Activated CD8-positive, alpha-beta memory T cell treated with anti-CD3 and anti-CD28 coated beads, Interleukin-2, amount 50 U/mL, for 1 hour (primary cell): Measurements from ENCODE around the gene OMD.
"Not testable (repeated sequence)": the region's sequence is repeated elsewhere in the genome, so short reads cannot be mapped to it uniquely, and the experiment has no call there.

Source experiments
- DNase-seq: peaks from one replicate; pipeline ENCODE4 v3.0.0-alpha.2; 2020; ENCODE audit errors: extremely low read depth

The OMD gene

DNA sequence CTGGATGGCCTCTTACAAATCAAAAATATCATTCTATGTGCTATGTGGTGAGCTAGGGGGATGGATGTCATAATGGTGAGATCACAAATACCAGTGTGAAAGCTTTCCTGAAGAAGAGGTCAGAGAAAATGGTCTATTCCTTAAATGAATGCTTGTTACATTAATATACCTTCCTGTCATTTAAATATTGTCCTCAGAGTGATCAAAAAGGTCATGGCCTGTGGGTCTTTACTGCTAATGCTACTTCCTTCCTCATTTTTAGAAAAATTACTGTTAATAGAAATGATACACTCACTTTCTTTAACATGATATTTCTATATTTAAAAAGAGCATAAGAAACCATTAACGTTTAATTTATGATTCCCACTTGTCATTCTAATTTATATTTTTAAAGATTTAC lies 9.7 kb downstream of the OMD start:
- no peak for DNase-seq

GRCh38 chr9:92411157-92411556 lies 13.1 kb downstream of the OMD start:
- not testable (repeated sequence) for DNase-seq

DNA sequence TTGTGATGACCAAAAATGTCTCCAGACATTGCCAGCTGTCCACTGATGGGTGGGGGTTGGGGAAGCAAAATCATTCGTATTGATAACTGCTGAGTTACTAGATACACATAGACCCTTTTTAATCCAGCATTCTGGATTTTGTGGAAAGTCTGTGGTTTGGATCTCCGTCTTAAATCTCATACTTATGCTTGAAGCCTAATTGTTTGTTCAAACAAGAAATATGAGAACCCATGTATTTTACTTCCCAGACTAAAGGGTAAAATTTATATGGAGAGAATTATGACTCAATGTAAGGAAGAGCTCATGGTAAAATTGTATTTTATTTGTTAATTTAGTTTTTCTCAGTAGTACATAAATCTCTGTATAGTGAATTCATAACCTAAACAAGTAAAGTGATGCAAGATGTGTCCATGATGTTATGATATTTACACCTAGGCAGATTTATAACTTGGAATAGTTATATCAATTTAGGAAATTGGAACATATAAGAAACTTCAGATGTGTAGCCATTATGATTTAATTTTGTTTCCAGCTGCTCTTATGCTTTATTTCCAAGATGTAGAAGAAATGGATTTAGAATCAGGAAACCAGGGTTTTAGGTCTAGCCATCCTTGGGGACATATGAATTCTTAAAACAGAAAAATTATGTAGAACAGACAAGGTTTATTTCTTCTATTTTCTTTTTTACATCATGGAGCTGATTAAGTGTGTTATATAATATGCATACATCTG lies 15.4 kb downstream of the OMD start:
- DNase-seq, result no peak

GRCh38 chr9:92407818-92408217 lies 16.5 kb downstream of the OMD start:
- DNase-seq, result no peak

DNA sequence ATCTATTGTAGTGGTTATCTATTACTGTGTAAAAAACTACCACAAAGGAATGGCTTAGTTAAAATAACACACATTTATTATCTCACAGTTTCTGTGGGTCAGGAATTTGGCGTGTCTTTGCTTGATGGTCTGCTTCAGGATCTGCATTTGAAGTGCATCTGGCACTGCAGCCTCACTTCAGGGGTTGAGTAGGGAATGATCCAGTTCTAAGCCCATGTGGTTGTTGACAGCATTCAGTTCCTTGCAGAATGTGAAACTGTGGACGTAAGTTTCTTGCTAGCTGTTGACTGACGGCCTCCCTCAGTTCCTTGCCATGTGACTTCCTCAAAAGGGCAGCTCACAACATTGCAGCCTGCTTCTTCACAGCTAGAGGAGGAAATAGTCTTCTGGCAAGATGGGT lies 17.8 kb downstream of the OMD start:
- no peak for DNase-seq

DNA sequence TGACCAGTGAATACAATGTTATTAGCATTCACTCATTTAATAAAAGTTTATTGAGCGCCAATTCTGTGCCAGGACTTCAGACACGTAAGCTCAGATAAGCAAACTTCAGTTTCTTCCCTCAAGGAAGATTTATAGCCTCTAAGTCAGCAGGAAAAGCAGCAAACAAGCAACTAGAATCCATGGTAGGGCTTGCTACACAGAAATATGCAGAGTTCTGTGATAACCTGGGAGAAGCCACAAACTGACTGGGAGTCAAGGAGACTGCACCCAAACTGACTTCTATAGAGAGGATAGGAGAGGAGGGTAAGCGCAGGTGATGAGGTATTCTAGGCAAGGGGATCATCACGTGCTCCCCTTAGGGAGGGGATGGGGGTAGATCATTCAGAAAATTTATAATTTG lies 18.5 kb downstream of the OMD start:
- no peak for DNase-seq

DNA sequence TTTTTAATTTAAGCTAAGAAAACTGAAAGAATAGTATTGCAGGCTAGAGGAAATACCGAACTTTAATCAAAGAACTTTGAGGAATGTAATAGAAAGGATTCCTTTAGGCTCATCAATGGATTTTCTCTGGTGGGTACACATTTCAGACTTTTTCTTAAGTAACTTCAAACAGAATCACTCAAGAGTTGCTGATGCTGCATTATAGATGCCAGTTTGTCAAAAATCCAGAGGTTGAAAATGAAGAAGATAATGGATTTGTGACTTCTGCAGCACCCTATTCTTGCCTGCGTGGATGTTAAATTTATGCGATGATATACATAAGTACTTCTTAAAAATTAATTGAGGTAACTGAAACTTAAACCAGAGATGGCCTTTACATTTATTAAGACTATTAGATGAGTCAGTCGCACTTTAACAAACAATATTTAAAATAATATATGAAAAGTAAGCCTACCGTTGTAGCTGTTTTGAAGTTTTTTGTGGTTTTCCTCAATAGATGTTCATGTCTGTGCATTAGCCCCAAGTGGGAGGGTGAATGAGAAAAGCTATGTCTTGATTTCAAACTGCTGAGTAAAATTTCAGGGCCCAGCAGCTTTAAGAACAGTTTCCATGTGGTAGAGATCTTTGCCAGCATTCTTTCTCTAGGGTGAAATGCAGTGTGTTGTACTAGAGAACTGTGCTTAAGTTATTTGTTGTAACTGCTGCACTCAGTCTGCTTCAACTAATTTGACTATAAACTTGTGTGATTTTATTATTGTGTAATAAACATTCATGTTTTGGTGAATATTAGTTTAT lies 20.0 kb downstream of the OMD start, which contains the start of gene OGN:
TSS of gene OGN (minus strand) at position 537 of the 795 bp plus-strand sequence. CDS start 1,171 bp downstream, outside the sequence.
- DNase-seq, result no peak

- no peak for DNase-seq
Observed at GRCh38 chr9:92402826-92403745, 21.2 kb downstream of the OMD start.

GRCh38 chr9:92402360-92402759 lies 21.9 kb downstream of the OMD start:
- DNase-seq, result no peak

DNA sequence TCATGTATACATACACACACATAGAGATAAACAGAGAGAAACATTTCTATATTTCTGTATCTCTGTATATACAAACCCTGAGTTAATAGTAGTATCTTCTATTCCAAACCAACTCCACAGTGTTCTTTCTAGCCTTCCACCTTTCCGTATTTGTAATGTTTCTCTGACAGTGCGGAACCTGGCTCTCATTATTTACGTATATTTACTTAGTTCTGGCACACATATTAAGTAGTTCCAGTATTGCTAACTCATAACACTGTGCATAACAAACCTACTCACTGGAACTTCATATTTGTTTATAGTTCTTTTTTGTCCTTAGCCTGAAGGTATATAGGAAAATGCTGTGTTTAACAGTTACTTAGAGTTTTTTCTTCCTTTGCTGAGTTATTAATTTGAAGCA lies 26.4 kb downstream of the OMD start:
- no peak for DNase-seq

DNA sequence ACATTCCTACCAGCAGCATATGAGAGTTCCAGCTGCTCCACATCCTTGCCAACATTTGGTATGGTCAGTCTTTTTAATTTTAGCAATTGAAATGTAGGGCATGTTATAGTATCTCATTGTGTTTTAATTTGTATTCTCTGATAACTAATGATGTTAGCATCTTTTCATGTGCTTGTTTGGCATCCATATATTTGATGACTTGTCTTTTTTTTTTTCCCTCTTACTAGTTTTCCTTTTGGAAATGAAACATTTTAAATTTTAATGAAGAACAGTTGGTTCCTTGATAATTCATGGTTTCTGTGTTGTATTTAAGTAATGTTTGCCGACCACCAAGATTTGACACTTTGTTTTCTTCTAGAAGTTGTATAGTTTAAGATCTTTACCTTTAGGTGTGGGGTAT lies 28.7 kb downstream of the OMD start:
- DNase-seq, result no peak

- DNase-seq, result no peak
Observed at GRCh38 chr9:92393686-92394085, 30.6 kb downstream of the OMD start.

GRCh38 chr9:92392690-92393089 lies 31.6 kb downstream of the OMD start:
- DNase-seq, result no peak

- DNase-seq, result no peak
Observed at GRCh38 chr9:92385953-92386352, 38.3 kb downstream of the OMD start.

DNA sequence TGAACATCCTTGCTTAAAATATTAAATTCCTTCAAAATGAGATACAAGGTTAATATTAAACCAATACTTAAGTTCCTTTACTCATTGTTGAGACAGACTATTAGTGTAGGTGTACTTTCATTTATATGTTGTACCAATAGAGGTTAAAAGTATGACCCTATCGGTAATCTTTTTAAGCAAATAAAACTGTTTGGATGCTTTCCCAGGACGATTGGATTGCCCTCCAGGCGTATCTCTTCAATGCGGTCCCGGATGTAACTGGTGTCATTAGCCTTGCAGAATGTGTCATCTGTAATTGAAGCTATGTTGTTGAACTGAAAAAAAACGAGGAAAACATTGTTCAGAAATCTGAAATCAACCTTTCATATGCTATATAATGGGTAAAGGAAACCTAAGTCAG lies 38.8 kb downstream of the OMD start:
- no peak for DNase-seq

DNA sequence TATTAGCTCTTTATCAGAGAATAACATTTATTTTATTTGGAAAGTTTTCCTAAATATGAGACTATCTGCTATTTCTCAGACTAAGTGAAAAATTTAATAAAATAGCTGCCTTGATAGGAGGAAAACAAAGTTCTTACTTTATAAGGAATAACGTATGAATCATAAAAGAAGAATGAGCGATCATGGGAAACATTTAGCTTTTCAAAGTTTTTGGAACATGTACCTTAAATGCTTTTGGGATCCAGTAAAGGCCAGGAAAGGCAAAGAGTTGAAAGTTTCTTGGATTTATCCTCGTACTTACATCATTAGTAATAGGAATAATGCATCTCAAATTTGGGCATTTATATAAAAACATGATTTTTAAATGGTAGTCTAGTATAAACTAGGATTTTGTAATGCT lies 39.3 kb downstream of the OMD start:
- DNase-seq, result no peak

- DNase-seq, result no peak
Observed at GRCh38 chr9:92384375-92384774, 39.9 kb downstream of the OMD start.

DNA sequence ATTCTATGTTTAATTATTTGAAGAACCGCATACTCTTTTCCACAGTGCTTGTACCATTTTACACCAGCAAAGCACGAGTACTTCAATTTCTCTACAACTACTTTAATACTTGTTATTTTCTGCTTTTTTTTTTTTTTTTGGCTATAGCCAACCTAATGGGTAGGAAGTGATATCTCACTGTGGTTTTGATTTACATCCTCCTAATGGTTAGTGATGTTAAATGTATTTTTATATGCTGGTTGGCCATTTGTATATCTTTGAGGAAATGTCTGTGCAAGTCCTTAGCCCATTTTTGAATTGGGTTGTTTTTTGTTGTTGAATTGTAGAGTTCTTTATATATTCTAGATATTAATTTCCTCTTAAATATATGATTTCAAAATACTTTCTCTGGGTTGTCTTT lies 42.5 kb downstream of the OMD start:
- no peak for DNase-seq

GRCh38 chr9:92380603-92381002 lies 43.7 kb downstream of the OMD start:
- no peak for DNase-seq

GRCh38 chr9:92378865-92379560 lies 45.3 kb downstream of the OMD start:
- no peak for DNase-seq

DNA sequence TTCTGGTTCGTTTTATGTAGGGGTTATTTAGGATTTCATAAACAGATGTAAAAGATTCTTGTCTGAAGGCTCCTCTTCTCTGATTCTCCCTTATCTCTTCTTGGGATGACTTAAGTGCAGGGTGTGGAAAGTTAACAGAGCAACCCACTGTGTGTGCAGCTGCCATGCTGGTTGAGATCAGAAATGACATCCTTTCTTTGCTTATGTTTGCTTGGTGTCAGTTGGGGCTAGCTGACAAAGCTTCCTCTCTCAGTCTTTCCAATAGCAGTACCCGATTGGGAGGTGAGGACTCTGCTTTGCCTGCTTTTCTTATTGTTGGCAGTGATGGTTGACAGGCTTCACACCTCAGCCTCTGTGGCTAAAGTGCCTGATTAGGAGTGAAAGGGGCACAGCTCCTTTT lies 46.4 kb downstream of the OMD start:
- DNase-seq, result no peak

DNA sequence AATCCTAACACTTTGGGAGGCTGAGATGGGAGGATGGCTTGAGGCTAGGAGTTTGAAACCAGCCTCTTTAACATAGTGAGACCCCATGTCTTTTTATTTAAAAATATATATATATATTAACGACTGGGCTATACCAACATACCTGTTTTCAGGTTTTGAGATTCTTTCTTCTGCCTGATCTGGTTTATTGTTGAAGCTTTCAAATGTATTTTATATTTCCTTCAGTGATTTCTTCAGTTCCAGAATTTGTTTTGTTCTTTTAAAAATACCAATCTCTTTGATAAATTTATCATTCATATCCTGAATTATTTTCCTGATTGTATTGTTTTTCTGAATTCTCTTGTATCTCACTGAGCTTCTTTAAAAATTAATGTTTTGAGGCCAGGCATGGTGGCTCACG lies 51.1 kb downstream of the OMD start:
- DNase-seq, result no peak
